ENCODE results near the gene C11orf52. TPM values are rescaled to one million over a fixed set of nuclear protein-coding genes. Genes with fewer than 3 reads are reported as not detected.

Gene C11orf52
- total and polyA plus RNA-seq, 4 experiments from 2014 or later: not detected

DNA sequence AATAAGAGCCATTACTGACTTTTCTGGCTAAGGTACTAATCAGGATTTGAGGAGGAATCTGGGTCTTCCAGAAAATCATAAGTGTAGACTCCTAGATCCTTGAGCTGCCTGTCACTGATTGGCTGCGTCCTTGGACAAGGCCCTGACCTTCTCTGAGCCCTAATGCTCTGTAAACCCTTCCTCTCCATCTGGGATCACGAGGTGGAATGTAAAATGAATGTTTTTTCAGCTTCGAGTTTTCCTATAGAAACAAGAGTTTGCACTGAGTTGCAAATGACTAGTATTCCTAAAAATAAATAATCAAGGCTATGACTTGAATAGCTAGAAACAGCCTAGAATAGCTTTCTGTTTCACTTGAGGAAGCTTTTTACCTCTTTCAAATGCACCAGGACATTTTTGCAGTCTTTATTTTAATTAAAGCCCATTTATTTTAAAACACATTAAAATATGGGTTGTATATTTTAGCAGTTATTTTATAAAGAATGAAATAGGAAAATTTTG, 17.4 kb downstream of the C11orf52 start:
- no peak overlapping the region for H3K27ac ChIP-seq (ENCODE audit: low read depth, low read length)
- Mint-ChIP-seq H3K27ac (peak overlapping the region in 3 of 7 donors; percentile 13 to 75 (median 52)), H3K4me3 (peak overlapping the region; percentile 21 to 95 (median 90)), H3K27me3 (peaks cover 3 to 4% of the 10 kb centered on the region in 2 donors), H3K36me3 (no peaks in the 10 kb centered on the region), H3K9me3 (peaks cover 0 to 5% (median 0%) of the 10 kb centered on the region in 8 donors), H3K4me1 (peaks cover 23 to 47% (median 30%) of the 10 kb centered on the region in 4 donors)
- DNase-seq: no peak
- POLR2A ChIA-PET (ENCODE audit: partially characterized antibody): interaction anchor here (0.6 to 5.0 kb wide), 5 partner anchors 9 to 181 kb away, joined by 3 to 36 read pairs (median 3); partner anchors contain the start of genes DLAT, SDHD and TIMM8B
- H3K4me1 ChIP-seq (ENCODE audit: insufficient read depth, low read length): peaks cover 37% of the 10 kb centered on the region
- intact Hi-C loops (cut with micrococcal nuclease): no loop called here
- H3K36me3 ChIP-seq (ENCODE audit: insufficient read depth, low read length): no peaks in the 10 kb centered on the region
- no peaks in the 10 kb centered on the region for H3K9me3 ChIP-seq (ENCODE audit: control insufficient read depth in 1 of 2, low read length in 2 of 2)
- peak overlapping the region in 1 of 2 donors; percentile 78 for H3K4me3 ChIP-seq (ENCODE audit: low read length in 2 of 2)
- CTCF ChIA-PET (ENCODE audit: partially characterized antibody): interaction anchor here (1.8 to 10.0 kb wide), 4 partner anchors 9 to 61 kb away, joined by 3 to 119 read pairs (median 20); no protein-coding TSS in a partner anchor
- no peaks in the 10 kb centered on the region for H3K27me3 ChIP-seq (ENCODE audit: insufficient read depth, low read length)

DNA sequence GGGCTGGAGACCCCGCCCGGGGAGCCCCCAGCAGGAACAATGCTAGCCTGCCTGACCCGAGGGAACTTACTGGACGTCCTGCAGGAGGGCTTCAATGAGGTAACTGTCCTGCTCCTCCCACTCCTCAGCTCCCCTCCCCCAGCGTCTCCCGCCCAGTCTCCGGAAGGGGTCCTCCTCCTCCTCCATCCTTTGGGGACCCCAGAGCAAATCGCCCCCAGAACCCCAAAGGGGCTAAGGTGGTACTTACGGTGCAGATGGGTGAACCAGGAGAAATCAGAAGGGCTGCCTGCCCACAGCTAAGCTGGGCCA, 18.7 kb downstream of the C11orf52 start:
- POLR2A ChIA-PET (ENCODE audit: partially characterized antibody): interaction anchor here (1.2 to 5.0 kb wide), 3 partner anchors 11 to 88 kb away, joined by 3 to 36 read pairs (median 4); partner anchors contain the start of gene DLAT

DNA sequence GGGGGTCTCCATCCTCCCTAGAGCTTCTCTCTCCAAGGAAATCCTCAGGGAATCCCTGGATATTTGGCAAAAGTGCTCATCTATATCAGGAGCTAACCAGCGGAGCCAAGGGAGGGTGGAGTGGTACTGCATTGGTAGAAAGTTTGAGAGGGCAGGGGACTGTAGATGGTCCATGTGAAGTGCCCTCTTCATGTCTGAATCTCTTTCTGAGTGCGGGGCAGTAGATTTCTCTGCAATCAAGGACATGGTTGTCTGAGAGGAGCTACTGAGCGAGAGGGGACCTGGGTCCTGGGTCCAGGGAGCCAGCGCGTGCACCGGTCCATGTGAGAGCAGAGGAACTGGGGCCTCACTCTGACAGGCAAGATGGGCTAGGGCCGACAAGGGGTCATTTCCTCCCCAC, 19.1 kb downstream of the C11orf52 start:
- Histone ChIP-seq H3K27me3 (ENCODE audit: insufficient read depth, low read length) (no peaks in the 10 kb centered on the region), H3K36me3 (ENCODE audit: insufficient read depth, low read length) (no peaks in the 10 kb centered on the region), H3K9me3 (ENCODE audit: control insufficient read depth in 1 of 2, low read length in 2 of 2) (no peaks in the 10 kb centered on the region), H3K4me3 (ENCODE audit: low read length in 2 of 2) (no peak overlapping the region), H3K4me1 (ENCODE audit: insufficient read depth, low read length) (peaks cover 31% of the 10 kb centered on the region), H3K27ac (ENCODE audit: low read depth, low read length) (peak overlapping the region; percentile 35)
- ChIA-PET CTCF (ENCODE audit: partially characterized antibody) (interaction anchor here (0.7 to 10.0 kb wide), 5 partner anchors 8 to 115 kb away, joined by 3 to 119 read pairs (median 5); no protein-coding TSS in a partner anchor), POLR2A (ENCODE audit: partially characterized antibody) (interaction anchor here (1.2 to 5.0 kb wide), 4 partner anchors 11 to 149 kb away, joined by 3 to 36 read pairs (median 4); partner anchors contain the start of genes DLAT, SDHD and TIMM8B)
- DNase-seq: no peak
- peak overlapping the region; percentile 47 to 85 (median 70) for H3K4me3 Mint-ChIP-seq
- peaks cover 0 to 5% (median 0%) of the 10 kb centered on the region in 8 donors for H3K9me3 Mint-ChIP-seq
- intact Hi-C loops (cut with micrococcal nuclease): no loop called here
- no peaks in the 10 kb centered on the region for H3K27me3 Mint-ChIP-seq
- no peaks in the 10 kb centered on the region for H3K36me3 Mint-ChIP-seq
- H3K4me1 Mint-ChIP-seq: peaks cover 18 to 37% (median 26%) of the 10 kb centered on the region in 4 donors
- peak overlapping the region in 6 of 7 donors; percentile 36 to 94 (median 76) for H3K27ac Mint-ChIP-seq

More for the DNA sequence above, 18.7 kb downstream of the C11orf52 start:
- intact Hi-C loops (cut with micrococcal nuclease): no loop called here
- Histone ChIP-seq H3K27me3 (ENCODE audit: insufficient read depth, low read length) (no peaks in the 10 kb centered on the region), H3K4me3 (ENCODE audit: low read length in 2 of 2) (peak overlapping the region; percentile 43 to 78), H3K9me3 (ENCODE audit: control insufficient read depth in 1 of 2, low read length in 2 of 2) (no peaks in the 10 kb centered on the region), H3K27ac (ENCODE audit: low read depth, low read length) (peak overlapping the region; percentile 35), H3K36me3 (ENCODE audit: insufficient read depth, low read length) (no peaks in the 10 kb centered on the region), H3K4me1 (ENCODE audit: insufficient read depth, low read length) (peaks cover 32% of the 10 kb centered on the region)
- H3K27me3 Mint-ChIP-seq: peaks cover 2 to 3% of the 10 kb centered on the region in 2 donors
- H3K4me1 Mint-ChIP-seq: peaks cover 21 to 41% (median 29%) of the 10 kb centered on the region in 4 donors
- DNase-seq: peak in 1 of 5 donors; percentile 4
- CTCF ChIA-PET (ENCODE audit: partially characterized antibody): interaction anchor here (0.7 to 10.0 kb wide), 5 partner anchors 8 to 115 kb away, joined by 3 to 119 read pairs (median 5); no protein-coding TSS in a partner anchor
- H3K36me3 Mint-ChIP-seq: no peaks in the 10 kb centered on the region
- H3K9me3 Mint-ChIP-seq: peaks cover 0 to 5% (median 0%) of the 10 kb centered on the region in 8 donors
- H3K27ac Mint-ChIP-seq: peak overlapping the region in 4 of 7 donors; percentile 38 to 94 (median 73)
- H3K4me3 Mint-ChIP-seq: peak overlapping the region; percentile 47 to 92 (median 74)

- DNase-seq: peak; percentile 7 to 55 (median 19)
- H3K4me3 ChIP-seq (ENCODE audit: low read length in 2 of 2): no peak overlapping the region
- H3K4me1 ChIP-seq (ENCODE audit: insufficient read depth, low read length): peaks cover 31% of the 10 kb centered on the region
- peaks cover 18 to 37% (median 26%) of the 10 kb centered on the region in 4 donors for H3K4me1 Mint-ChIP-seq
- no peaks in the 10 kb centered on the region for H3K36me3 Mint-ChIP-seq
- H3K27me3 ChIP-seq (ENCODE audit: insufficient read depth, low read length): no peaks in the 10 kb centered on the region
- H3K9me3 ChIP-seq (ENCODE audit: control insufficient read depth in 1 of 2, low read length in 2 of 2): no peaks in the 10 kb centered on the region
- ChIA-PET POLR2A (ENCODE audit: partially characterized antibody) (interaction anchor here (1.3 to 5.0 kb wide), 2 partner anchors 12 to 148 kb away, joined by 5 to 36 read pairs; partner anchors contain the start of genes SDHD and TIMM8B), CTCF (ENCODE audit: partially characterized antibody) (interaction anchor here (0.9 to 5.2 kb wide), 6 partner anchors 9 to 114 kb away, joined by 3 to 34 read pairs (median 4); no protein-coding TSS in a partner anchor)
- no peak overlapping the region for H3K27ac ChIP-seq (ENCODE audit: low read depth, low read length)
- peak overlapping the region; percentile 36 to 94 (median 75) for H3K27ac Mint-ChIP-seq
- no peaks in the 10 kb centered on the region for H3K27me3 Mint-ChIP-seq
- H3K9me3 Mint-ChIP-seq: peaks cover 0 to 3% (median 0%) of the 10 kb centered on the region in 8 donors
- intact Hi-C loops (cut with micrococcal nuclease): no loop called here
- peak overlapping the region; percentile 47 to 85 (median 70) for H3K4me3 Mint-ChIP-seq
- H3K36me3 ChIP-seq (ENCODE audit: insufficient read depth, low read length): no peaks in the 10 kb centered on the region
These were observed 20.0 kb downstream of the C11orf52 start for GRCh38 chr11:111938687-111939160.

- ChIA-PET POLR2A (ENCODE audit: partially characterized antibody) (interaction anchor here (5.0 kb wide), 1 partner anchor 13 kb away, joined by 36 read pairs; no protein-coding TSS in a partner anchor), CTCF (ENCODE audit: partially characterized antibody) (interaction anchor here (0.6 to 5.2 kb wide), 6 partner anchors 8 to 70 kb away, joined by 3 to 34 read pairs (median 6); no protein-coding TSS in a partner anchor)
- Histone ChIP-seq H3K36me3 (ENCODE audit: insufficient read depth, low read length) (no peaks in the 10 kb centered on the region), H3K27me3 (ENCODE audit: insufficient read depth, low read length) (no peaks in the 10 kb centered on the region), H3K27ac (ENCODE audit: low read depth, low read length) (no peak overlapping the region), H3K4me1 (ENCODE audit: insufficient read depth, low read length) (peaks cover 31% of the 10 kb centered on the region), H3K4me3 (ENCODE audit: low read length in 2 of 2) (no peak overlapping the region), H3K9me3 (ENCODE audit: control insufficient read depth in 1 of 2, low read length in 2 of 2) (no peaks in the 10 kb centered on the region)
- H3K4me1 Mint-ChIP-seq: peaks cover 18 to 42% (median 30%) of the 10 kb centered on the region in 4 donors
- H3K9me3 Mint-ChIP-seq: peaks cover 0 to 3% (median 0%) of the 10 kb centered on the region in 8 donors
- peak overlapping the region in 2 of 7 donors; percentile 6 to 8 for H3K27ac Mint-ChIP-seq
- H3K36me3 Mint-ChIP-seq: no peaks in the 10 kb centered on the region
- DNase-seq: no peak
- no peak overlapping the region for H3K4me3 Mint-ChIP-seq
- intact Hi-C loops (cut with micrococcal nuclease): no loop called here
- H3K27me3 Mint-ChIP-seq: no peaks in the 10 kb centered on the region
These were observed 21.3 kb downstream of the C11orf52 start for GRCh38 chr11:111939836-111940604.

DNA sequence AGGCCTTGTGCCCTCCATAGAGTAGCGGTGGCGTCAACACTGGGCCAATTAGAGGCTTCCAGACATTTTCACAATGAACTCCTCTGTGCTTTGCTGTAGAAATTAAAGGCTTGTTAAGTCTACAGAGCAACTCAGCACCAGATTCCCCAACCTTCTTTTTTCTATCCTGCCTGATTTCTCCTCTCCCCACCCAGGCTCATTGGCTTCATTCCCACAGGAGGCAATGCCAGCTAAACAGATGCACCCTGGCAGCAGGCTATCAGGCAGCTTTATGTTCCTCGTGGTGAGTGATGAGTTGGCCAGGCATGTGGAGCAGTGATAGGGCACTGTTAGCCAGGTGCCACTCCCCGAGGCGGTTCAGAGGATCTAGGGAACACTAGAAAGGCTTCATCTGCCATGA, 23.2 kb downstream of the C11orf52 start:
- intact Hi-C loops (cut with micrococcal nuclease): no loop called here
- no peak overlapping the region for H3K4me3 Mint-ChIP-seq
- H3K4me1 ChIP-seq (ENCODE audit: insufficient read depth, low read length): peaks cover 19% of the 10 kb centered on the region
- ChIA-PET POLR2A (ENCODE audit: partially characterized antibody) (no interaction called here), CTCF (ENCODE audit: partially characterized antibody) (interaction anchor here (1.0 to 1.9 kb wide), 4 partner anchors 8 to 70 kb away, joined by 3 to 6 read pairs (median 4); no protein-coding TSS in a partner anchor)
- no peak for DNase-seq
- H3K9me3 Mint-ChIP-seq: no peaks in the 10 kb centered on the region
- no peak overlapping the region for H3K4me3 ChIP-seq (ENCODE audit: low read length in 2 of 2)
- H3K27me3 ChIP-seq (ENCODE audit: insufficient read depth, low read length): no peaks in the 10 kb centered on the region
- H3K36me3 Mint-ChIP-seq: no peaks in the 10 kb centered on the region
- H3K27me3 Mint-ChIP-seq: no peaks in the 10 kb centered on the region
- no peaks in the 10 kb centered on the region for H3K9me3 ChIP-seq (ENCODE audit: control insufficient read depth in 1 of 2, low read length in 2 of 2)
- H3K4me1 Mint-ChIP-seq: peaks cover 13 to 32% (median 22%) of the 10 kb centered on the region in 4 donors
- no peak overlapping the region for H3K27ac Mint-ChIP-seq
- no peaks in the 10 kb centered on the region for H3K36me3 ChIP-seq (ENCODE audit: insufficient read depth, low read length)
- H3K27ac ChIP-seq (ENCODE audit: low read depth, low read length): no peak overlapping the region

Data from CD4-positive, alpha-beta memory T cell (primary cell).